Psoas muscle (tissue), 8 donors: ENCODE results near the gene CCNO. TPM values are rescaled to one million over a fixed set of nuclear protein-coding genes. Genes with fewer than 3 reads are reported as not detected.

Source experiments
- ATAC-seq, 4 donors: fragments of 200-7000 bp; cut with Tn5 transposase; one replicate each; pipeline ENCODE4 v1.9.1; 2020; ENCODE audit warnings: moderate library complexity in 3 of 4, mild to moderate bottlenecking in 2 of 4
- DNase-seq, 2 donors: peaks; one replicate each; pipeline ENCODE4 v3.0.0-alpha.2; 2020
- H3K27ac ChIP-seq: fragments of 200-600 bp; one replicate; pipeline ENCODE4 v1.8.0; 2022
- H3K27me3 ChIP-seq, 3 donors: fragments of 200-600 bp in 1 of 3; one replicate each; pipeline versions ENCODE4 v1.6.1 to v1.8.0; 2013 to 2022; ENCODE audit warnings: low read length in 2 of 3, mild to moderate bottlenecking in 2 of 3, moderate library complexity in 1 of 3; ENCODE audit not compliant: insufficient read depth in 3 of 3
- H3K36me3 ChIP-seq, 2 donors: fragments of 200-600 bp in 1 of 2; one replicate each; pipeline versions ENCODE4 v1.6.1 to v1.8.0; 2013 to 2022; ENCODE audit warnings: low read depth in 1 of 2, mild to moderate bottlenecking in 1 of 2, moderate library complexity in 1 of 2; ENCODE audit not compliant: insufficient read depth in 1 of 2
- H3K4me1 ChIP-seq: fragments of 200-600 bp; one replicate; pipeline ENCODE4 v1.8.0; 2022
- H3K4me3 ChIP-seq: fragments of 200-600 bp; one replicate; pipeline ENCODE4 v1.8.0; 2022; ENCODE audit warnings: mild to moderate bottlenecking
- H3K9me3 ChIP-seq: fragments of 200-600 bp; one replicate; pipeline ENCODE4 v1.8.0; 2022
- CTCF ChIP-seq: fragments of 200-600 bp; IDR thresholded peaks from one replicate; pipeline ENCODE4 v1.8.0; 2022; ENCODE audit warnings: antibody characterized with exemption
- WGBS, 3 donors: extraction: QIAGEN DNeasy Blood & Tissue Kit; methylation state at CpG; one replicate each; pipeline versions ENCODE4 v1.1.6 to v1.1.7; 2013; 5-methylcytosine and 5-hydroxymethylcytosine counted together
- intact Hi-C, 2 donors: fragments of 100-400 bp; cut with DNase I; formaldehyde crosslinking; loops; one replicate each; pipeline versions ENCODE4 v1.11.0 to v1.14.2; 2022
- polyA plus RNA-seq, 3 donors: library from polyadenylated mRNA; stranded (reverse); fragments of 200-250 nt; gene quantifications; one replicate each; pipeline ENCODE4 v1.2.3, GENCODE V29; 2013
- total RNA-seq, 4 donors: library from RNA; stranded (reverse); fragmentation: NEBNext Ultra II Directional in 2 of 4; extraction: Animal tissue kit (Norgen Biotek cat#: 25700) in 2 of 4; gene quantifications; one replicate each; pipeline versions ENCODE4 v1.2.1 to v1.2.4, GENCODE V29; 2021 to 2023
- donor health status: healthy with polysubstance abuse.
- donor health status: DM: no; HTN: no; CAD: no; lungs with moderate emphysema.
- donor health status: Bipolar disorder and iron deficiency.
- donor health status: healthy.
- donor health status: DM: yes; HTN: yes; CAD: no.
- donor health status: DM: no; HTN: no; CAD: no.
- donor health status: DM: no; HTN: no; CAD: no.
- donor health status: DM: yes; HTN: yes; CAD: no.

CCNO gene
- total and polyA plus RNA-seq, 7 donors: not detected

- intact Hi-C loops: no loop called here
- Histone ChIP-seq H3K27me3 (peaks cover 11 to 78% (median 40%) of the 10 kb centered on the region in 3 donors), H3K4me1 (peaks cover 7% of the 10 kb centered on the region), H3K36me3 (no peaks in the 10 kb centered on the region), H3K9me3 (no peaks in the 10 kb centered on the region), H3K4me3 (peak overlapping the region; percentile 51), H3K27ac (no peak overlapping the region)
- ATAC-seq (peak in 3 of 4 donors; percentile 13 to 46 (median 44)), DNase-seq (peak in 1 of 2 donors; percentile 40)
- TF ChIP-seq CTCF: no peak
- 6 to 8% (median 8%) methylated on average over 60 to 62 of the region's 62 CpGs for WGBS, 3 donors
These were observed 12.8 kb downstream of the CCNO start for GRCh38 chr5:55220433-55221185.

GRCh38 chr5:55219770-55220169, 13.6 kb downstream of the CCNO start:
- WGBS, 3 donors: 94 to 98% (median 97%) methylated on average over 3 of the region's 3 CpGs
- peaks cover 8 to 70% (median 31%) of the 10 kb centered on the region in 3 donors for H3K27me3 ChIP-seq
- TF ChIP-seq CTCF: no peak
- intact Hi-C loops: no loop called here
- no peak overlapping the region for H3K4me3 ChIP-seq
- ATAC-seq (no peak), DNase-seq (no peak)
- H3K27ac ChIP-seq: no peak overlapping the region
- no peaks in the 10 kb centered on the region for H3K9me3 ChIP-seq
- no peaks in the 10 kb centered on the region for H3K36me3 ChIP-seq
- H3K4me1 ChIP-seq: peaks cover 7% of the 10 kb centered on the region

GRCh38 chr5:55218967-55219366, 14.4 kb downstream of the CCNO start:
- Histone ChIP-seq H3K27ac (no peak overlapping the region), H3K27me3 (peaks cover 8 to 62% (median 29%) of the 10 kb centered on the region in 3 donors), H3K9me3 (no peaks in the 10 kb centered on the region), H3K4me3 (no peak overlapping the region), H3K36me3 (no peaks in the 10 kb centered on the region), H3K4me1 (peaks cover 7% of the 10 kb centered on the region)
- intact Hi-C loops: no loop called here
- WGBS, 3 donors: 48 to 53% (median 49%) methylated on average over 4 of the region's 4 CpGs
- DNase-seq (no peak), ATAC-seq (no peak)
- TF ChIP-seq CTCF: no peak

GRCh38 chr5:55211184-55211874, 22.1 kb downstream of the CCNO start:
- no peak for TF ChIP-seq CTCF
- Histone ChIP-seq H3K4me1 (no peaks in the 10 kb centered on the region), H3K27me3 (peaks cover 0 to 11% (median 0%) of the 10 kb centered on the region in 3 donors), H3K4me3 (no peak overlapping the region), H3K27ac (no peak overlapping the region), H3K36me3 (no peaks in the 10 kb centered on the region), H3K9me3 (no peaks in the 10 kb centered on the region)
- ATAC-seq: no peak
- no peak for DNase-seq
- 78 to 85% (median 83%) methylated on average over 2 of the region's 2 CpGs for WGBS, 3 donors
- intact Hi-C loops: no loop called here
